WERI-Rb-1 (cell line): ENCODE data around the gene SLC6A2.

ENCODE experiments used
- DNase-seq: peaks from one replicate; pipeline ENCODE4 v3.0.0-alpha.2; 2020
- H3K27ac ChIP-seq: fragments of 250-450 bp; sonication (Bioruptor Pico); 2 replicates; pipeline ENCODE4 v1.5.1; 2020; ENCODE audit warnings: mild to moderate bottlenecking, moderate library complexity
- H3K27me3 ChIP-seq: fragments of 250-450 bp; sonication (Bioruptor Pico); 2 replicates; pipeline ENCODE4 v1.5.1; 2021; ENCODE audit warnings: mild to moderate bottlenecking, low read depth, moderate library complexity; ENCODE audit not compliant: insufficient read depth, severe bottlenecking
- H3K36me3 ChIP-seq: fragments of 250-450 bp; sonication (Bioruptor Pico); 2 replicates; pipeline ENCODE4 v1.5.1; 2020; ENCODE audit warnings: mild to moderate bottlenecking, moderate library complexity
- H3K4me3 ChIP-seq: 2 replicates; pipeline ENCODE4 v1.5.1; 2011; ENCODE audit warnings: low read depth, mild to moderate bottlenecking, control low read depth, low read length
- H3K9me3 ChIP-seq: fragments of 250-450 bp; sonication (Bioruptor Pico); 2 replicates; pipeline ENCODE4 v1.5.1; 2021; ENCODE audit warnings: mild to moderate bottlenecking, moderate library complexity; ENCODE audit not compliant: severe bottlenecking
- TF ChIP-seq, protein P1 (sequence below): IDR thresholded peaks from 2 replicates; pipeline ENCODE4 v1.5.1; 2011; ENCODE audit warnings: low read depth, mild to moderate bottlenecking, control low read depth, inconsistent platforms, low read length

The SLC6A2 gene

DNA sequence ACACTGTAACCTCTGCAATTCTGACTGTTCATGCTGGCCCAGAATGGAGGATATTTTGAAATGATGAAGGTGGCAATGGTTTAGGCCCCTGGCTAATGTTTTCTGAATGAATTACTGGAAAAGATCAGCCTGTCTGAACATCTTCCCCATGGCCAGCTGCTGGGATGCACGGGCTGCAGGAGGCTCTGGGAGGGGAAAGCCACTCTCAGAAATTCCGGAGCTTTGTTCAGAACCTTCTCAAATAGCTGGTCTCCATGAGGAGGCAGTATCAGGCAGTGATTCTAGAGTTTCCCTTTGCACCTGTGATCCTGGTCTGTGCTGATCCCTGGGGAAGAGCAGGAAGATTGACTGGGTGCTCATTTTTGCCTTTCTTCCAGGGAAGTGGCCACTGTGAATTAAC lies 5.0 kb downstream of the SLC6A2 start:
- H3K27ac ChIP-seq = no peak overlapping the region
- H3K9me3 ChIP-seq = peaks cover 3% of the 10 kb centered on the region
- no peak for DNase-seq
- TF ChIP-seq, protein P1, sequence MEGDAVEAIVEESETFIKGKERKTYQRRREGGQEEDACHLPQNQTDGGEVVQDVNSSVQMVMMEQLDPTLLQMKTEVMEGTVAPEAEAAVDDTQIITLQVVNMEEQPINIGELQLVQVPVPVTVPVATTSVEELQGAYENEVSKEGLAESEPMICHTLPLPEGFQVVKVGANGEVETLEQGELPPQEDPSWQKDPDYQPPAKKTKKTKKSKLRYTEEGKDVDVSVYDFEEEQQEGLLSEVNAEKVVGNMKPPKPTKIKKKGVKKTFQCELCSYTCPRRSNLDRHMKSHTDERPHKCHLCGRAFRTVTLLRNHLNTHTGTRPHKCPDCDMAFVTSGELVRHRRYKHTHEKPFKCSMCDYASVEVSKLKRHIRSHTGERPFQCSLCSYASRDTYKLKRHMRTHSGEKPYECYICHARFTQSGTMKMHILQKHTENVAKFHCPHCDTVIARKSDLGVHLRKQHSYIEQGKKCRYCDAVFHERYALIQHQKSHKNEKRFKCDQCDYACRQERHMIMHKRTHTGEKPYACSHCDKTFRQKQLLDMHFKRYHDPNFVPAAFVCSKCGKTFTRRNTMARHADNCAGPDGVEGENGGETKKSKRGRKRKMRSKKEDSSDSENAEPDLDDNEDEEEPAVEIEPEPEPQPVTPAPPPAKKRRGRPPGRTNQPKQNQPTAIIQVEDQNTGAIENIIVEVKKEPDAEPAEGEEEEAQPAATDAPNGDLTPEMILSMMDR = peak; percentile 21; the same call in 1 of the 2 replicates
- no peak overlapping the region for H3K4me3 ChIP-seq
- no peaks in the 10 kb centered on the region for H3K27me3 ChIP-seq
- H3K36me3 ChIP-seq = no peaks in the 10 kb centered on the region

DNA sequence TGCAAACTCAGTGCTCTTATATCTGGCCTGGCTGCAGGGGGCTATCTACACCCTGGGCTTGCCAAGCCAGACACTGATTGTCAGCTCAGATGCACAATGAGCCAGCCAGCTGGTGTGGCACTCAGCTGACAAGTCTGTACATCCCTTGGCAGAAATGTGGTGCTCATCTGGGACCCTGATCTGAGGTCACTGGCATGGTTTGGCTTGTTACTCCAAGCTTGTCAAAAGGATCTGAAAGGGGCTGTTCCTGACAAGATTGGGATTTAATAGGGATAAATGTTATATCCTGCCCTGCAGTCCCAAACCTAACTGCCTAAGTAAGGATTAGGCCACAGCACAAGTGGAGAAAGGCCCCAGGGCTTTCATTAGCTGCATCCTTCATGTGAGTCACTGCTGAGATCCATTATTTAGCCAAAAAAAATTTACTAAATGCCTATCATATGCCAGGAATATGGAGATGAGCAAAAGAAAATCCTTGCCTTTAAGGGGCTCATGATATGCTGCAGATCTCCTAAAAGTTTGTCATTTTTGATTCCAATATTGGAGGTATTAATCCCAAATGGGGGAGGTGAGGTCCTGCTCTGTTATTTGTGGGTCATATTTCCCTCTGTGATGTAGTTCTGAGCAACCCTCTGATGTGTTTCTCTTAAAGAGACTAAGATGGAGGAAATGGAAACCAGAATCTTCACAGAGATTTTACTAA lies 6.3 kb downstream of the SLC6A2 start:
- Histone ChIP-seq H3K27ac (peak overlapping the region; percentile 34; the same call in 1 of the 2 replicates), H3K4me3 (no peak overlapping the region), H3K9me3 (peaks cover 3% of the 10 kb centered on the region), H3K27me3 (no peaks in the 10 kb centered on the region), H3K36me3 (no peaks in the 10 kb centered on the region)
- TF ChIP-seq, protein P1 = no peak
- peak; percentile 45 for DNase-seq

DNA sequence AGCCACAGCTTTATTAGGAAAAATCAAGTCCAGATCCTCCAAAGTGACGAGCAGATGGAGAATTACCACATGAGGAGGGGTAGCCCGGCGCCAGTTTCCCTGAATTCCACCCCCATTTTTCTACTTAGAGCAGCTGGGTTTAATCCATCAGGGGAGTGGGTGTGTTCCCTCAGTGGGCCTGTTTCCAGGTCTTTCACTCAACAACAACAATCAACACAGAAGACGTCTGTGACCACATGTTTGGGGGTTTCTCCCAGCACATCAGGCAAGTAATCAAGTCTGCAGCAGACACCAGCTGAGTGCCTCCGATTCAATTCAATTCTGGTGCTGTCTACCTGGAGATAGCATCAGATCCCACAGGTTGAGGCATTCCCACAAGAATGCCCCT lies 6.8 kb downstream of the SLC6A2 start:
- H3K9me3 ChIP-seq = peaks cover 3% of the 10 kb centered on the region
- no peak overlapping the region for H3K27ac ChIP-seq
- DNase-seq = no peak
- no peaks in the 10 kb centered on the region for H3K27me3 ChIP-seq
- TF ChIP-seq, protein P1 = no peak
- H3K36me3 ChIP-seq = no peaks in the 10 kb centered on the region
- no peak overlapping the region for H3K4me3 ChIP-seq

DNA sequence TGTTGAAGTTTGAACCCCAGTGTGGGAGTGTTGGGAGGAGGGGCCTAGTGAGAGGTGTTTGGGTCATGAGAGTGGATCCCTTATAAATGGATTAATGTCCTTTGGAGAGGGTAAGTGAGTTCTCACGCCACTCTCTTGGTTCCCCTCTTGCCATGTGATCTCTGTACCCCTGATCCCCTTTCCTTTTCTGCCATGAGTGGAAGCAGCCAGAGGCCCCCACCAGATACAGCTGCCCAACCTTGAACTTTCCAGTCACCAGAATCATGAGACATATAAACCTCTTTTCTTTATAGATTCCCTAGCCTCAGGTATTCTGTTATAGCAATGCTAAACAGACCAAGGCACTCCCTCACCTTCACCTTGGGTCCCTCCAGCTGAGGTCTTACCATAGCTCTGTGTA lies 7.4 kb downstream of the SLC6A2 start:
- Histone ChIP-seq H3K4me3 (no peak overlapping the region), H3K9me3 (peaks cover 3% of the 10 kb centered on the region), H3K36me3 (no peaks in the 10 kb centered on the region), H3K27me3 (no peaks in the 10 kb centered on the region), H3K27ac (no peak overlapping the region)
- TF ChIP-seq, protein P1 = no peak
- no peak for DNase-seq

DNA sequence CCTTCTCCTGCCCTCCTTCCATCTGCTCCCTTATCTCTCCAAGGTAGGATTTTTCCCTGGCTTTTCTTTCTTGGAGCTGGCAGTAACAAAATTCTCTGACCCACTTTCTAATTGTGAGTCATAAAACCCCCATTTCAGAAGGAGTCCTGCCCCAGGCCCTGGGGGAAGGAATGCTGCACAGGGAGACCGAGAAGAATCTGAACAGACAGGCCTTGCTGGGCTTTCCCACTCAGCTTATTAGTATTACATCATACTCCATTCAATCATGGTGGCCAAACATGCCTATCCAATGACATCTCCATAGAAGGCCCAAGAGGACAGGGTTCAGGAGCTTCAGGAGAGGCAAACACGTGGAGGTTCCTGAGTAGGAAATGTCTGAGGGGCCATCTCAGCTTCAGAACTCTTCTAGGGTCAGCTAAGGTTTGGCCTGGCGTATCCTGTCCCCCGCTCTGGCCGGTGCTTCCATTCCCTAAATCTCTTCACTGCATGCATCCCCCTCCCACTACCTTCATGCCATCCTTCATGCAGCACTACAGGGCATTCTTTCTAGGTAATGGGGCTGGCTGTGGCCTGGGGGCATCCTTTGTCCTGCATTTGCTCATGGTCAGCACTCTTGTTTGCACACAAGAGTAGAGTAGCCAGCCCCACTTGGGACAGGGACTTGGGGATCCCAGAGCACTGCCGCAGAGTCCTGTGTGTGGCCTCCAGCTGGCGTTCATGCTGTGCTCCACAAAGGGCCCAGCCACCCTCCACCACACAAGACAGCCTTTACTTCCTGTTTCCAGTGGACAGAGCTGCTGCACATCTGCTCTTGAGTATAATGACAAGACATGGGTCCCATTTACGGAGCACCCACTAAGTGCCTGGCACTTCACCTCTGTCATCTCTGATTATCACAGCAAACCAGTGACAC lies 8.2 kb downstream of the SLC6A2 start:
- H3K27ac ChIP-seq = no peak overlapping the region
- DNase-seq = no peak

More for the DNA sequence above, 8.2 kb downstream of the SLC6A2 start:
- H3K9me3 ChIP-seq = peaks cover 3% of the 10 kb centered on the region
- no peaks in the 10 kb centered on the region for H3K36me3 ChIP-seq
- TF ChIP-seq, protein P1 = no peak
- H3K27me3 ChIP-seq = no peaks in the 10 kb centered on the region
- H3K4me3 ChIP-seq = no peak overlapping the region
